ENCODE data around the gene TBC1D4.

Gene TBC1D4

GRCh38 chr13:75400775-75401174, 81.2 kb downstream of the TBC1D4 start:
- Histone ChIP-seq H3K9ac (ENCODE audit: low read depth, low read length) (no peak overlapping the region), H3K4me3 (ENCODE audit: low read length) (no peak overlapping the region), H3K27ac (ENCODE audit: low read depth, low read length) (no peak overlapping the region), H3K9me3 (ENCODE audit: insufficient read depth, low read depth, low read length) (no peaks in the 10 kb centered on the region), H3K4me1 (ENCODE audit: insufficient read depth, low read length) (peaks cover 3% of the 10 kb centered on the region; the same call in 1 of the 2 replicates), H3K36me3 (ENCODE audit: insufficient read depth, low read length) (no peaks in the 10 kb centered on the region), H3K27me3 (ENCODE audit: insufficient read depth, low read length) (no peaks in the 10 kb centered on the region)
- WGBS = 93% methylated on average over 1 of the region's 1 CpG

- Histone ChIP-seq H3K4me3 (ENCODE audit: low read length) (no peak overlapping the region), H3K4me1 (ENCODE audit: insufficient read depth, low read length) (no peaks in the 10 kb centered on the region), H3K9me3 (ENCODE audit: insufficient read depth, low read depth, low read length) (no peaks in the 10 kb centered on the region), H3K9ac (ENCODE audit: low read depth, low read length) (no peak overlapping the region), H3K36me3 (ENCODE audit: insufficient read depth, low read length) (no peaks in the 10 kb centered on the region), H3K27me3 (ENCODE audit: insufficient read depth, low read length) (no peaks in the 10 kb centered on the region), H3K27ac (ENCODE audit: low read depth, low read length) (no peak overlapping the region)
- 90% methylated on average over 2 of the region's 2 CpGs for WGBS
Observed at GRCh38 chr13:75399879-75400217, 82.1 kb downstream of the TBC1D4 start.

GRCh38 chr13:75399168-75399878, 82.6 kb downstream of the TBC1D4 start:
- no peaks in the 10 kb centered on the region for H3K27me3 ChIP-seq (ENCODE audit: insufficient read depth, low read length)
- H3K9ac ChIP-seq (ENCODE audit: low read depth, low read length) = no peak overlapping the region
- H3K27ac ChIP-seq (ENCODE audit: low read depth, low read length) = no peak overlapping the region
- H3K9me3 ChIP-seq (ENCODE audit: insufficient read depth, low read depth, low read length) = no peaks in the 10 kb centered on the region
- H3K4me3 ChIP-seq (ENCODE audit: low read length) = no peak overlapping the region
- H3K36me3 ChIP-seq (ENCODE audit: insufficient read depth, low read length) = no peaks in the 10 kb centered on the region
- H3K4me1 ChIP-seq (ENCODE audit: insufficient read depth, low read length) = no peaks in the 10 kb centered on the region
- WGBS = 84% methylated on average over 2 of the region's 2 CpGs

GRCh38 chr13:75398072-75398471, 83.9 kb downstream of the TBC1D4 start:
- Histone ChIP-seq H3K4me1 (ENCODE audit: insufficient read depth, low read length) (no peaks in the 10 kb centered on the region), H3K36me3 (ENCODE audit: insufficient read depth, low read length) (no peaks in the 10 kb centered on the region), H3K27ac (ENCODE audit: low read depth, low read length) (no peak overlapping the region), H3K4me3 (ENCODE audit: low read length) (no peak overlapping the region), H3K9ac (ENCODE audit: low read depth, low read length) (no peak overlapping the region), H3K27me3 (ENCODE audit: insufficient read depth, low read length) (no peaks in the 10 kb centered on the region), H3K9me3 (ENCODE audit: insufficient read depth, low read depth, low read length) (no peaks in the 10 kb centered on the region)
- 96% methylated on average over 6 of the region's 6 CpGs for WGBS

- no peaks in the 10 kb centered on the region for H3K4me1 ChIP-seq (ENCODE audit: insufficient read depth, low read length)
Observed at GRCh38 chr13:75395901-75396300, 86.1 kb downstream of the TBC1D4 start.

GRCh38 chr13:75395066-75395465, 86.9 kb downstream of the TBC1D4 start:
- H3K27ac ChIP-seq (ENCODE audit: low read depth, low read length) = no peak overlapping the region
- no peaks in the 10 kb centered on the region for H3K4me1 ChIP-seq (ENCODE audit: insufficient read depth, low read length)
- no peaks in the 10 kb centered on the region for H3K27me3 ChIP-seq (ENCODE audit: insufficient read depth, low read length)
- no peaks in the 10 kb centered on the region for H3K9me3 ChIP-seq (ENCODE audit: insufficient read depth, low read depth, low read length)
- H3K4me3 ChIP-seq (ENCODE audit: low read length) = no peak overlapping the region
- WGBS = 97% methylated on average over 4 of the region's 5 CpGs
- H3K36me3 ChIP-seq (ENCODE audit: insufficient read depth, low read length) = no peaks in the 10 kb centered on the region
- no peak overlapping the region for H3K9ac ChIP-seq (ENCODE audit: low read depth, low read length)

More at GRCh38 chr13:75395901-75396300, 86.1 kb downstream of the TBC1D4 start:
- Histone ChIP-seq H3K9me3 (ENCODE audit: insufficient read depth, low read depth, low read length) (no peaks in the 10 kb centered on the region), H3K27me3 (ENCODE audit: insufficient read depth, low read length) (no peaks in the 10 kb centered on the region), H3K4me3 (ENCODE audit: low read length) (no peak overlapping the region), H3K36me3 (ENCODE audit: insufficient read depth, low read length) (no peaks in the 10 kb centered on the region), H3K27ac (ENCODE audit: low read depth, low read length) (no peak overlapping the region), H3K9ac (ENCODE audit: low read depth, low read length) (no peak overlapping the region)
- WGBS = 96% methylated on average over 4 of the region's 4 CpGs

GRCh38 chr13:75393839-75394520, 88.0 kb downstream of the TBC1D4 start:
- H3K4me3 ChIP-seq (ENCODE audit: low read length) = no peak overlapping the region
- no peaks in the 10 kb centered on the region for H3K36me3 ChIP-seq (ENCODE audit: insufficient read depth, low read length)
- H3K4me1 ChIP-seq (ENCODE audit: insufficient read depth, low read length) = no peaks in the 10 kb centered on the region
- H3K9ac ChIP-seq (ENCODE audit: low read depth, low read length) = no peak overlapping the region
- no peaks in the 10 kb centered on the region for H3K9me3 ChIP-seq (ENCODE audit: insufficient read depth, low read depth, low read length)
- WGBS = over 99% methylated on average over 5 of the region's 5 CpGs
- no peaks in the 10 kb centered on the region for H3K27me3 ChIP-seq (ENCODE audit: insufficient read depth, low read length)
- H3K27ac ChIP-seq (ENCODE audit: low read depth, low read length) = no peak overlapping the region

GRCh38 chr13:75391432-75392100, 90.4 kb downstream of the TBC1D4 start:
- H3K27ac ChIP-seq (ENCODE audit: low read depth, low read length) = no peak overlapping the region
- no peak overlapping the region for H3K4me3 ChIP-seq (ENCODE audit: low read length)
- H3K9ac ChIP-seq (ENCODE audit: low read depth, low read length) = no peak overlapping the region
- no peaks in the 10 kb centered on the region for H3K36me3 ChIP-seq (ENCODE audit: insufficient read depth, low read length)
- H3K27me3 ChIP-seq (ENCODE audit: insufficient read depth, low read length) = no peaks in the 10 kb centered on the region
- WGBS = 91% methylated on average over 3 of the region's 3 CpGs
- H3K9me3 ChIP-seq (ENCODE audit: insufficient read depth, low read depth, low read length) = no peaks in the 10 kb centered on the region
- no peaks in the 10 kb centered on the region for H3K4me1 ChIP-seq (ENCODE audit: insufficient read depth, low read length)

GRCh38 chr13:75390229-75390628, 91.7 kb downstream of the TBC1D4 start:
- no peak overlapping the region for H3K9ac ChIP-seq (ENCODE audit: low read depth, low read length)

GRCh38 chr13:75385708-75386083, 96.3 kb downstream of the TBC1D4 start:
- Histone ChIP-seq H3K36me3 (ENCODE audit: insufficient read depth, low read length) (no peaks in the 10 kb centered on the region), H3K27ac (ENCODE audit: low read depth, low read length) (no peak overlapping the region), H3K4me3 (ENCODE audit: low read length) (no peak overlapping the region), H3K9ac (ENCODE audit: low read depth, low read length) (no peak overlapping the region), H3K4me1 (ENCODE audit: insufficient read depth, low read length) (no peaks in the 10 kb centered on the region), H3K9me3 (ENCODE audit: insufficient read depth, low read depth, low read length) (no peaks in the 10 kb centered on the region), H3K27me3 (ENCODE audit: insufficient read depth, low read length) (no peaks in the 10 kb centered on the region)
- 100% methylated on average over 1 of the region's 1 CpG for WGBS

More at GRCh38 chr13:75390229-75390628, 91.7 kb downstream of the TBC1D4 start:
- Histone ChIP-seq H3K4me3 (ENCODE audit: low read length) (no peak overlapping the region), H3K27ac (ENCODE audit: low read depth, low read length) (no peak overlapping the region), H3K27me3 (ENCODE audit: insufficient read depth, low read length) (no peaks in the 10 kb centered on the region), H3K9me3 (ENCODE audit: insufficient read depth, low read depth, low read length) (no peaks in the 10 kb centered on the region), H3K4me1 (ENCODE audit: insufficient read depth, low read length) (no peaks in the 10 kb centered on the region), H3K36me3 (ENCODE audit: insufficient read depth, low read length) (no peaks in the 10 kb centered on the region)
- 96% methylated on average over 5 of the region's 5 CpGs for WGBS

GRCh38 chr13:75384879-75385707, 96.9 kb downstream of the TBC1D4 start:
- Histone ChIP-seq H3K9me3 (ENCODE audit: insufficient read depth, low read depth, low read length) (no peaks in the 10 kb centered on the region), H3K27ac (ENCODE audit: low read depth, low read length) (no peak overlapping the region), H3K36me3 (ENCODE audit: insufficient read depth, low read length) (no peaks in the 10 kb centered on the region), H3K4me1 (ENCODE audit: insufficient read depth, low read length) (no peaks in the 10 kb centered on the region), H3K27me3 (ENCODE audit: insufficient read depth, low read length) (no peaks in the 10 kb centered on the region), H3K9ac (ENCODE audit: low read depth, low read length) (no peak overlapping the region), H3K4me3 (ENCODE audit: low read length) (no peak overlapping the region)
- 97% methylated on average over 9 of the region's 9 CpGs for WGBS
